ENCODE data around the gene MAGI1. TPM values are rescaled to one million over a fixed set of nuclear protein-coding genes. Genes with fewer than 3 reads are reported as not detected.

MAGI1 gene
- total and polyA plus RNA-seq, 2 experiments from 2014 or later = 33.9 to 87.0 TPM

DNA sequence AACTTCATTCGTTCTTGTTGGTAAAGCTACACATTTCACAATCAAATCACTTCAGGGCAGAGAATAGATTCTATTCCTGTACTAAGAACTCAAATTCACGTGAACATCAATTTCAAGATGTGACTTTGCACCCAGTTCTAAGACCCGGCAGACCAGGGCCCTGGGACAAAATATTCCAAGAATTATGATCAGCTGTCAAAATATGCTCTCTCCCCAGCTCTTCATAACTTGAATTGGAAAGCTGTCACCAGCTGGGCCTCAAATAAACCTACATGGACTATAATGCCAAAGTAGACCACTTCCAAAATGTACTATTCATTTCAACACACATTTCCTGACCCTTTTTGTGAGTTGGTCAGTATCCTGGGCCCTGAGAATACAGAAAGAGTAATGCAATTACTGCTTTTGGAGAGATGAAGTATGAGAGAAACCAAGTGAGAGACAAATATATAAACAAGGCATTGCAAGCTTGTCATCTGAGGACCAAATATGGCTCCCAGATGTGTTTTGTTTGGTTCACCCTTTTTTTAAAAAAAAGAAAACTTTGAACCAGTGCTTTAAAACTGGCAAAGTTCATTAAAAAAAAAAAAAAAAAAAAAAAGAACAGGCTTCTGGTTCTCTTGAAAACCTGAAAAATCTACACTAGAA is 14.9 kb downstream of the MAGI1 start:
- H3K36me3 ChIP-seq = no peaks in the 10 kb centered on the region
- no peaks in the 10 kb centered on the region for H3K27me3 ChIP-seq
- H3K4me3 ChIP-seq = no peak overlapping the region
- H3K27ac ChIP-seq = no peak overlapping the region
- H3K4me1 ChIP-seq (ENCODE audit: low read depth) = no peaks in the 10 kb centered on the region
- DNase-seq (ENCODE audit: low read depth in 1 of 2, low spot score in 1 of 2) = no peak
- H3K9me3 ChIP-seq (ENCODE audit: low read depth) = no peaks in the 10 kb centered on the region
- TF ChIP-seq, protein P1, sequence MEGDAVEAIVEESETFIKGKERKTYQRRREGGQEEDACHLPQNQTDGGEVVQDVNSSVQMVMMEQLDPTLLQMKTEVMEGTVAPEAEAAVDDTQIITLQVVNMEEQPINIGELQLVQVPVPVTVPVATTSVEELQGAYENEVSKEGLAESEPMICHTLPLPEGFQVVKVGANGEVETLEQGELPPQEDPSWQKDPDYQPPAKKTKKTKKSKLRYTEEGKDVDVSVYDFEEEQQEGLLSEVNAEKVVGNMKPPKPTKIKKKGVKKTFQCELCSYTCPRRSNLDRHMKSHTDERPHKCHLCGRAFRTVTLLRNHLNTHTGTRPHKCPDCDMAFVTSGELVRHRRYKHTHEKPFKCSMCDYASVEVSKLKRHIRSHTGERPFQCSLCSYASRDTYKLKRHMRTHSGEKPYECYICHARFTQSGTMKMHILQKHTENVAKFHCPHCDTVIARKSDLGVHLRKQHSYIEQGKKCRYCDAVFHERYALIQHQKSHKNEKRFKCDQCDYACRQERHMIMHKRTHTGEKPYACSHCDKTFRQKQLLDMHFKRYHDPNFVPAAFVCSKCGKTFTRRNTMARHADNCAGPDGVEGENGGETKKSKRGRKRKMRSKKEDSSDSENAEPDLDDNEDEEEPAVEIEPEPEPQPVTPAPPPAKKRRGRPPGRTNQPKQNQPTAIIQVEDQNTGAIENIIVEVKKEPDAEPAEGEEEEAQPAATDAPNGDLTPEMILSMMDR (IDR thresholded peaks at IDR 0.05; ENCODE audit: low read depth, low read length) = no peak

DNA sequence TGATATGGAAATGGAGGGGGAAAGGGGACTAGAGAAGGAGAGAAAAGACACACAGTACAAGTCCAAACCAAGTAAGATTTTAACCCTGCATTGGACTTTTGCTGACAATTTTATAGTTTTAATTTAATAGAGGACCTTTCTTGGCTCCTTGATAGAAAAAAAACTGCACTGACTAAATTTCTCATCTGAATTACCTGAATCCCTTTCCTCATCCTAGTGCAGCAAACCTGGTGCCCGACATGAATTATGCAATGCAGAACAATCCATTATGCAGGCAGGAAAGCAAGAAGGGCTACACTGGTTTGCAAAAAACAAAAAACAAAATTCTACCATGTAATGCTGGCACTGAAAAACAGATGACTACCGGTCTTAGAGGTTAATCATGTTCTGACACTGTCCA is 15.5 kb downstream of the MAGI1 start:
- DNase-seq (ENCODE audit: low read depth in 1 of 2, low spot score in 1 of 2) = no peak
- H3K4me1 ChIP-seq (ENCODE audit: low read depth) = no peaks in the 10 kb centered on the region
- H3K36me3 ChIP-seq = no peaks in the 10 kb centered on the region
- no peak overlapping the region for H3K27ac ChIP-seq
- no peaks in the 10 kb centered on the region for H3K27me3 ChIP-seq
- TF ChIP-seq, protein P1 (IDR thresholded peaks at IDR 0.05; ENCODE audit: low read depth, low read length) = no peak
- no peaks in the 10 kb centered on the region for H3K9me3 ChIP-seq (ENCODE audit: low read depth)
- no peak overlapping the region for H3K4me3 ChIP-seq

DNA sequence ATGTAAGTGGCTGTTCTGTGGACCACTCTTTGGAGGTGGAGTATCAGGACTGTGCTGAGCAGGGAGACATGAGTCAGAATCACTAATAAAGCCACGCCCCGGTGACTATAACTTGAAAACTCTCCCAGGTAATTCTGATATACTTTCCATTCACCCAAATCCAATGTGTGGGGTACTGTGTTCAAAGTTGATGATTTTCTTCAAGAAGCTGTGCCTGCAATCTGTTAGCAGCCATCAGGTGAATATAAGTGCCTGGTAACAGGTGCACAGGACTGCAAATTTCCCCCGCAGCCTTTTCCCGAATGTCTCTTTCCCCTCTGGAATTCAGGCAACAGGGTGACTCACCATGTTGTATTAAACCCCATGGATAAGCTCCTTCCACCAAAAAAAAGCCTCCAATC is 17.0 kb downstream of the MAGI1 start:
- TF ChIP-seq, protein P1 (IDR thresholded peaks at IDR 0.05; ENCODE audit: low read depth, low read length) = no peak
- Histone ChIP-seq H3K4me3 (no peak overlapping the region), H3K27ac (no peak overlapping the region), H3K36me3 (no peaks in the 10 kb centered on the region), H3K9me3 (ENCODE audit: low read depth) (no peaks in the 10 kb centered on the region), H3K27me3 (no peaks in the 10 kb centered on the region), H3K4me1 (ENCODE audit: low read depth) (peaks cover 11% of the 10 kb centered on the region)
- no peak for DNase-seq (ENCODE audit: low read depth in 1 of 2, low spot score in 1 of 2)

GRCh38 chr3:66019896-66020295 is 18.8 kb downstream of the MAGI1 start:
- H3K4me3 ChIP-seq = no peak overlapping the region
- TF ChIP-seq, protein P1 (IDR thresholded peaks at IDR 0.05; ENCODE audit: low read depth, low read length) = no peak
- H3K4me1 ChIP-seq (ENCODE audit: low read depth) = peaks cover 15% of the 10 kb centered on the region
- no peaks in the 10 kb centered on the region for H3K36me3 ChIP-seq
- no peaks in the 10 kb centered on the region for H3K27me3 ChIP-seq
- no peak overlapping the region for H3K27ac ChIP-seq
- no peaks in the 10 kb centered on the region for H3K9me3 ChIP-seq (ENCODE audit: low read depth)
- no peak for DNase-seq (ENCODE audit: low read depth in 1 of 2, low spot score in 1 of 2)

GRCh38 chr3:66018057-66019033 is 20.4 kb downstream of the MAGI1 start:
- H3K4me1 ChIP-seq (ENCODE audit: low read depth) = peaks cover 21% of the 10 kb centered on the region
- H3K27me3 ChIP-seq = no peaks in the 10 kb centered on the region
- TF ChIP-seq, protein P1 (IDR thresholded peaks at IDR 0.05; ENCODE audit: low read depth, low read length) = no peak
- DNase-seq (ENCODE audit: low read depth in 1 of 2, low spot score in 1 of 2) = no peak
- H3K36me3 ChIP-seq = no peaks in the 10 kb centered on the region
- H3K4me3 ChIP-seq = no peak overlapping the region
- H3K9me3 ChIP-seq (ENCODE audit: low read depth) = no peaks in the 10 kb centered on the region
- no peak overlapping the region for H3K27ac ChIP-seq
